Activated T-helper 1 cell treated with anti-CD3 and anti-CD28 coated beads, Interleukin-12 subunit alpha, Interleukin-12 subunit beta, Interleukin-2, Interleukin-4 antibody, amounts not matched to agents 30 ng/mL and 10 ng/mL and 1 ng/mL, durations not matched to agents 14 hours and 24 hours and 36 hours (primary cell): ENCODE data around the gene INPP4A. TPM values are rescaled to one million over a fixed set of nuclear protein-coding genes. Genes with fewer than 3 reads are reported as not detected.

Source experiments
- DNase-seq: peaks from one replicate; pipeline ENCODE4 v3.0.0; 2021; ENCODE audit warnings: low spot score
- H3K27ac Mint-ChIP-seq: one replicate; pipeline ENCODE4 v1.8.0; 2021; ENCODE audit warnings: mild to moderate bottlenecking, mixed read lengths
- H3K27me3 Mint-ChIP-seq: one replicate; pipeline ENCODE4 v1.8.0; 2022; ENCODE audit warnings: mild to moderate bottlenecking, moderate library complexity, mixed read lengths; ENCODE audit not compliant: insufficient read depth
- H3K36me3 Mint-ChIP-seq: one replicate; pipeline ENCODE4 v1.8.0; 2021; ENCODE audit warnings: low read depth, mixed read lengths
- H3K4me1 Mint-ChIP-seq: one replicate; pipeline ENCODE4 v1.8.0; 2021; ENCODE audit warnings: low read depth, mixed read lengths
- H3K4me3 Mint-ChIP-seq: one replicate; pipeline ENCODE4 v1.8.0; 2021; ENCODE audit warnings: mild to moderate bottlenecking, moderate library complexity, mixed read lengths
- H3K9me3 Mint-ChIP-seq: one replicate; pipeline ENCODE4 v1.8.0; 2021; ENCODE audit warnings: mixed read lengths
- intact Hi-C: fragments of 100-400 bp; cut with micrococcal nuclease; formaldehyde crosslinking; loops from one replicate; pipeline ENCODE4 v1.15.1; 2024
- total RNA-seq: library from RNA; stranded (reverse); gene quantifications from 2 replicates; pipeline ENCODE4 v1.2.3, GENCODE V29; 2022

INPP4A gene
- total RNA-seq, 1 donor from 2014 or later = 55.7 TPM

DNA sequence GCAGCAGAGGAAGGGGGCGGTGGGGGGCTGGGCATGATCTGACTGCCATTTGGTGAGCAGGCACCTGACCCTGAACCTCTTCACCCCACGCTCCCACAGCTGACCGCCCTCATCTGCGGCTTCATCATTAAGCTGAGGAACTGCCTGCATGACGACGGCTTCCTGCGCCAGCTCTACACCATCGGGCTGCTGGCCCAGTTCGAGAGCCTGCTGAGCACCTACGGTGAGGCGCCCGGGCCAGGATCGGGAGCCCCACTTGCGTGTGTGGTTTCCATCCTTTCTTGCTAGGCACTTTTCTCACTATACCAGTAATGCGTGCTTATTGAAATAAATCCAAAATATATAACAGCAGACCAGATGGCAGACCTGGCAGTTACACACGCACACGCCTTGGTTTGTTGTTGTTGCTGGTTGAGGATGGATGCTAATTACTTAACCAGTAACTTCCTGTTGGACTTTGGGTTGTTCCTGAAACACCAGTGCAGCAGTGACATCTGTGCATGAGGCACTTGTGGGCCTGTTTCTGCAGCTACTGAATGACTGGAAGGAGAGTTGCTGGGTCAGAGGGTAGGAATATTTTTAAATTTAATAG is 120.0 kb downstream of the INPP4A start:
- intact Hi-C loops = no loop called here

GRCh38 chr2:98565286-98565860 is 120.7 kb downstream of the INPP4A start:
- Mint-ChIP-seq H3K9me3 (no peaks in the 10 kb centered on the region), H3K36me3 (peaks cover 53% of the 10 kb centered on the region), H3K4me1 (peaks cover 22% of the 10 kb centered on the region), H3K27ac (peak overlapping the region; percentile 35), H3K27me3 (no peaks in the 10 kb centered on the region), H3K4me3 (no peak overlapping the region)
- intact Hi-C loops = no loop called here
- DNase-seq = no peak

More for the DNA sequence above, 120.0 kb downstream of the INPP4A start:
- Mint-ChIP-seq H3K4me3 (no peak overlapping the region), H3K4me1 (peaks cover 27% of the 10 kb centered on the region), H3K9me3 (no peaks in the 10 kb centered on the region), H3K27ac (no peak overlapping the region), H3K27me3 (no peaks in the 10 kb centered on the region), H3K36me3 (peaks cover 52% of the 10 kb centered on the region)
- DNase-seq = no peak

DNA sequence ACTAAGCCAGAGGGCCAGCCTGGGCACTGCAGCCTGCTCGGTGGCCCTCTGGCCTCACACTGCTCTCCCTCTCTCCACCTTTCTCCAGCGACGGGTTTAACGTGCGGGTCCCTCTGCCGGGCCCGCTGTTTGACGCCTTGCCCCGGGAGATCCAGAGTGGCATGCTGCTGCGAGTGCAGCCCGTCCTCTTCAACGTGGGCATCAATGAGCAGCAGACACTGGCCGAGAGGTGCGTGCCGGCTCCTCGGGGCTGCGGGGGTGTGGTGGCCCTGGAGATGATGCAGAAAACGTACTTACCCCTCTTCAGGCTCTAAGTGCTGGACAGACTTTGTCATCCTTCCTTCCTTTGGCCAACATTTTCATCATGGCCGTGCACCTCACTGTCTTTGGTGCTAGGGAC is 121.3 kb downstream of the INPP4A start:
- no peaks in the 10 kb centered on the region for H3K27me3 Mint-ChIP-seq
- intact Hi-C loops = no loop called here
- H3K9me3 Mint-ChIP-seq = no peaks in the 10 kb centered on the region
- peaks cover 52% of the 10 kb centered on the region for H3K36me3 Mint-ChIP-seq
- H3K4me3 Mint-ChIP-seq = no peak overlapping the region
- peak overlapping the region; percentile 53 for H3K27ac Mint-ChIP-seq
- peaks cover 18% of the 10 kb centered on the region for H3K4me1 Mint-ChIP-seq
- DNase-seq = no peak

DNA sequence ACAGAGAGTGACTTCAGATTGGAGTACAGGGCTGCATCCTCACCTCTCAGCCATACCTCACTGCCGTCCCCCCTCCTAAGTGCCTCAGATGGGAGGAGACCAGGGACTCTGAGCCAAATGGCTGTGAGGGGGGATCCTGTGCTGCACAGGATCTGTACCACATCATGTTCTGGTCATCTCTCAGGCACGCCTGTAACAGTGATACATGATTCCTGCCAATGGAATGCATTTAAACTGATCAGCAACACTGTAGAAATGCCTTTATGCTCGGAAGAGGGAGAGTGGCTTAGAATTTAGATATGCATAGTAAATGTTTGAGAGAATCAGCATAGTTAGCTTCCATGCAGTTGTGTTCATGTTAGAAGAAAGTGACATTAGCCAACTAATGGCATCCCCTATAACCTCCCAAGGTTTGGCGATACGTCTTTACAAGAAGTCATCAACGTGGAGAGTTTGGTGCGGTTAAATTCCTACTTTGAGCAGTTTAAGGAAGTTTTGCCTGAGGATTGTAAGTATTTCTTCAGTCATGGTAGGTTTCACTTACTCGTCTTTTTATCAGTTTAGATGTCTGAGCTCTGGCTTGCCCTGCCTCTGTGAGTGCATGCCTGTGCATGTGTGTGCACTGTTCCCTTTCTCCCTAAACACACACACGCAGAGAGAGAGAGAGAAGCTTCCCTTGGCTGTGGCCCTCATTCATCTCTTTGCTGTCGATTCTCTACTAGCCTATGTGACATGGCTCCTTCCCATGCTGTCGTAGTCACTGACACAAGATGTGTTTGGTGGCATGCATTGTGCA is 123.7 kb downstream of the INPP4A start:
- H3K9me3 Mint-ChIP-seq = no peaks in the 10 kb centered on the region
- peaks cover 12% of the 10 kb centered on the region for H3K4me1 Mint-ChIP-seq
- peaks cover 40% of the 10 kb centered on the region for H3K36me3 Mint-ChIP-seq
- intact Hi-C loops = no loop called here
- H3K27ac Mint-ChIP-seq = no peak overlapping the region
- no peak for DNase-seq
- H3K27me3 Mint-ChIP-seq = no peaks in the 10 kb centered on the region
- no peak overlapping the region for H3K4me3 Mint-ChIP-seq

DNA sequence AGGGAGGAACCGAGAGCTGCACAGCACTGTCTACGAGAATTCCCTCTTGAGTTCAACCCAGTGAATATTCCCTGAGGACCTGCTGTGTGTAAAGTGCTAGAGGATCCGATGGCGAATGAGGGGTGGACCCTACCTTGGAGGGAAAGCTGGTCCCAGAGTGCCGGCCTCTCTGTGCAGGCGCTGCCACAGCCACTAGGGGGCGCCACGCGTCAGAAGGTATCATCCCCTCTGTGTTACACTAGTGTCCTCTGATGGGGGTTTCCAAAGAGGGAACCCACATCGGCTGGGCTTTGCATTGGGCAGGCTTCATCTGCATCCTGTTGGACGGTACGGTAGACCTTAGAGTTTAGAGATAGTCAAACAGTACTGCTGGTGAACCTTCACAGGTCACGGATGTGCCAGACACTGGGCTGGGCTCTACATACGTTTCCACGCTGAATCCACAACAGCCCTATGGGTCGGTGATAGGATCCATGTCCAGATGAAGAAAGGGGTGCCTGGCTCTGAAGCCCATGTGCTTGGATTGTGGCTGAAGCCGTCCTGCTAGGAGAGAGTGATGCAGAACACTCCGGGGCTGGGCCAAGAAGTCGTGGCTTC is 124.6 kb downstream of the INPP4A start:
- peaks cover 12% of the 10 kb centered on the region for H3K4me1 Mint-ChIP-seq
- peak overlapping the region; percentile 24 for H3K27ac Mint-ChIP-seq
- H3K36me3 Mint-ChIP-seq = peaks cover 45% of the 10 kb centered on the region
- DNase-seq = peak; percentile 44
- no peaks in the 10 kb centered on the region for H3K9me3 Mint-ChIP-seq
- intact Hi-C loops = loop anchor here (1.0 kb wide), 2 partner anchors 156 to 268 kb away; no protein-coding TSS in a partner anchor
- no peak overlapping the region for H3K4me3 Mint-ChIP-seq
- no peaks in the 10 kb centered on the region for H3K27me3 Mint-ChIP-seq

GRCh38 chr2:98569915-98570314 is 125.3 kb downstream of the INPP4A start:
- Mint-ChIP-seq H3K27ac (peak overlapping the region; percentile 24), H3K36me3 (peaks cover 45% of the 10 kb centered on the region), H3K4me3 (no peak overlapping the region), H3K4me1 (peaks cover 11% of the 10 kb centered on the region), H3K9me3 (no peaks in the 10 kb centered on the region), H3K27me3 (no peaks in the 10 kb centered on the region)
- intact Hi-C loops = loop anchor here (1.0 kb wide), 2 partner anchors 157 to 267 kb away; no protein-coding TSS in a partner anchor
- DNase-seq = no peak

- no peaks in the 10 kb centered on the region for H3K27me3 Mint-ChIP-seq
- peak overlapping the region; percentile 9 for H3K27ac Mint-ChIP-seq
- DNase-seq = no peak
- H3K4me3 Mint-ChIP-seq = no peak overlapping the region
- intact Hi-C loops = no loop called here
- H3K36me3 Mint-ChIP-seq = peaks cover 44% of the 10 kb centered on the region
- no peaks in the 10 kb centered on the region for H3K9me3 Mint-ChIP-seq
- H3K4me1 Mint-ChIP-seq = peaks cover 7% of the 10 kb centered on the region
Measured at GRCh38 chr2:98570356-98570755, 125.7 kb downstream of the INPP4A start.

GRCh38 chr2:98571121-98571701 is 126.6 kb downstream of the INPP4A start:
- no peak for DNase-seq
- H3K4me1 Mint-ChIP-seq = peaks cover 5% of the 10 kb centered on the region
- H3K9me3 Mint-ChIP-seq = no peaks in the 10 kb centered on the region
- H3K27me3 Mint-ChIP-seq = no peaks in the 10 kb centered on the region
- no peak overlapping the region for H3K4me3 Mint-ChIP-seq
- no peak overlapping the region for H3K27ac Mint-ChIP-seq
- intact Hi-C loops = no loop called here
- peaks cover 40% of the 10 kb centered on the region for H3K36me3 Mint-ChIP-seq

DNA sequence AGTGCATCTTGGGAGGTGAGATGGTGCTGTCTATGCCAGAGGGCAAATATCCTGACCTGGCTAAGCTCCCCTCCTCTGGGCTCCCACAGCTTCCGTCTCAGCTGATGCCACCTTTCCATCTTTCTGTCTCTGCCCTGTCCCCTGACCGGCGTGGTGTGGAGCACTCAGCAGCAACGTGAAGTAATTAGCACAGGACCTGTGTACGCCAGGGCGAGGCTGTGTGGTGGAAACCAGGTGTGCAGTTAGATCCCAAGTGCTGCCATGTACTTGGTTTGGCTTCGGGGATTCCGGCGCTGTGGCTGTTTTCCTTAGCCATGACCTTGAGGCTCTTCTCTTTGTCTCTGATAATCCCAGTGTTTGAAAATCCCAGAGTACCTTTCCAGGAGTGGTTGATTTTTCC is 127.1 kb downstream of the INPP4A start:
- Mint-ChIP-seq H3K9me3 (no peaks in the 10 kb centered on the region), H3K27me3 (no peaks in the 10 kb centered on the region), H3K4me1 (peaks cover 5% of the 10 kb centered on the region), H3K36me3 (peaks cover 34% of the 10 kb centered on the region), H3K4me3 (no peak overlapping the region), H3K27ac (no peak overlapping the region)
- intact Hi-C loops = no loop called here
- no peak for DNase-seq

DNA sequence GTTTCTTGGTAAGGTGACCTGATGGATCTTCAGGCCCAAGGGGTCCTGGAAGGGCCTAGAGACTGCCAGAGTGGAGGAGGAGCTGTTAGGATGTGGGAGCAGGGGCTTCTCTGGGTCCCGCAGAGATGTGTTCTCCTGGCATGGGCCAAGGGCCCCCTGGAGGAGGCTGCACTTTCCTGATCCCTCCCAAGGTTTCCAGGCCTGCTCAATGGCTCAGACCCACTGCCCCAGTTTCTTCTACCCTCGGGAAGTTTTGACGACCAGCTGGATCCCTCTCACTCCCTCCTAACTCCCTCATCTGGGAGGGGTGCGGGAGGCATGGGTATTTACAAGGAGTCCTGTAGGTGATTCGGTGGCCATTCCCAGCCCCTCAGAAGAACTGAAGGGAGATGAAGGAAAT is 127.6 kb downstream of the INPP4A start:
- no peak overlapping the region for H3K4me3 Mint-ChIP-seq
- no peaks in the 10 kb centered on the region for H3K27me3 Mint-ChIP-seq
- no peak overlapping the region for H3K27ac Mint-ChIP-seq
- H3K4me1 Mint-ChIP-seq = peaks cover 5% of the 10 kb centered on the region
- no peak for DNase-seq
- intact Hi-C loops = no loop called here
- H3K9me3 Mint-ChIP-seq = no peaks in the 10 kb centered on the region
- H3K36me3 Mint-ChIP-seq = peaks cover 30% of the 10 kb centered on the region

GRCh38 chr2:98572676-98573075 is 128.0 kb downstream of the INPP4A start:
- intact Hi-C loops = no loop called here
- peaks cover 26% of the 10 kb centered on the region for H3K36me3 Mint-ChIP-seq

GRCh38 chr2:98573426-98573825 is 128.8 kb downstream of the INPP4A start:
- H3K27me3 Mint-ChIP-seq = no peaks in the 10 kb centered on the region
- H3K36me3 Mint-ChIP-seq = peaks cover 29% of the 10 kb centered on the region
- no peak overlapping the region for H3K4me3 Mint-ChIP-seq
- no peaks in the 10 kb centered on the region for H3K9me3 Mint-ChIP-seq
- peak overlapping the region; percentile 16 for H3K27ac Mint-ChIP-seq
- intact Hi-C loops = no loop called here
- no peak for DNase-seq
- peaks cover 5% of the 10 kb centered on the region for H3K4me1 Mint-ChIP-seq

More at GRCh38 chr2:98572676-98573075, 128.0 kb downstream of the INPP4A start:
- H3K27ac Mint-ChIP-seq = no peak overlapping the region
- no peak overlapping the region for H3K4me3 Mint-ChIP-seq
- no peaks in the 10 kb centered on the region for H3K27me3 Mint-ChIP-seq
- no peak for DNase-seq
- peaks cover 5% of the 10 kb centered on the region for H3K4me1 Mint-ChIP-seq
- no peaks in the 10 kb centered on the region for H3K9me3 Mint-ChIP-seq
